ENCODE data around the gene RNF138. TPM values are rescaled to one million over a fixed set of nuclear protein-coding genes. Genes with fewer than 3 reads are reported as not detected.
"Not testable (repeated sequence)": the region's sequence is repeated elsewhere in the genome, so short reads cannot be mapped to it uniquely, and the experiment has no call there.

Gene RNF138
- total and polyA plus RNA-seq, 8 donors, result 24.7 to 57.9 (median 51.2) TPM

DNA sequence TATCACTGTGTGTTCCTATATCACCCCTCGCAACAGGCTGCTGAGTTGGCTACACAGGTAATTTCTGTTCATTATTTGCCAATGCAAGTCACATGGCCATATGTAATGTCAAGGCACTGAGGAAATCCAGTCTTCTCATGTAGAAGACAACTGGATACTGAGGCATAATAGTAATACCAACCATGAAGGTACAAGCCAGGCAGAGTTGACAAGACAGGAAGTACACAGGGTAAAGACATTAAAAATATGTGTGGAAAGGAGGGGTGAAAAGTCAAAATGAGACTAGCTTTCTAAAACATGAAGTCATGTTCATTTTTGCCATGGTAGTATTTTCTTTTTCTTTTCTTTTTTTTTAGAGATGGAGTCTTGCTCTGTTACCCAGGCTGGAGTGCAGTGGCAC is 17.5 kb upstream of the RNF138 start:
- Histone ChIP-seq H3K36me3 (no peaks in the 10 kb centered on the region), H3K27me3 (no peaks in the 10 kb centered on the region), H3K4me3 (no peak overlapping the region), H3K27ac (no peak overlapping the region), H3K4me1 (no peaks in the 10 kb centered on the region), H3K9me3 (no peaks in the 10 kb centered on the region)
- intact Hi-C loops (cut with DNase I), result no loop called here
- TF ChIP-seq, protein P1, sequence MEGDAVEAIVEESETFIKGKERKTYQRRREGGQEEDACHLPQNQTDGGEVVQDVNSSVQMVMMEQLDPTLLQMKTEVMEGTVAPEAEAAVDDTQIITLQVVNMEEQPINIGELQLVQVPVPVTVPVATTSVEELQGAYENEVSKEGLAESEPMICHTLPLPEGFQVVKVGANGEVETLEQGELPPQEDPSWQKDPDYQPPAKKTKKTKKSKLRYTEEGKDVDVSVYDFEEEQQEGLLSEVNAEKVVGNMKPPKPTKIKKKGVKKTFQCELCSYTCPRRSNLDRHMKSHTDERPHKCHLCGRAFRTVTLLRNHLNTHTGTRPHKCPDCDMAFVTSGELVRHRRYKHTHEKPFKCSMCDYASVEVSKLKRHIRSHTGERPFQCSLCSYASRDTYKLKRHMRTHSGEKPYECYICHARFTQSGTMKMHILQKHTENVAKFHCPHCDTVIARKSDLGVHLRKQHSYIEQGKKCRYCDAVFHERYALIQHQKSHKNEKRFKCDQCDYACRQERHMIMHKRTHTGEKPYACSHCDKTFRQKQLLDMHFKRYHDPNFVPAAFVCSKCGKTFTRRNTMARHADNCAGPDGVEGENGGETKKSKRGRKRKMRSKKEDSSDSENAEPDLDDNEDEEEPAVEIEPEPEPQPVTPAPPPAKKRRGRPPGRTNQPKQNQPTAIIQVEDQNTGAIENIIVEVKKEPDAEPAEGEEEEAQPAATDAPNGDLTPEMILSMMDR (IDR thresholded peaks at IDR 0.05), result no peak
- ATAC-seq (no peak), DNase-seq (no peak)

DNA sequence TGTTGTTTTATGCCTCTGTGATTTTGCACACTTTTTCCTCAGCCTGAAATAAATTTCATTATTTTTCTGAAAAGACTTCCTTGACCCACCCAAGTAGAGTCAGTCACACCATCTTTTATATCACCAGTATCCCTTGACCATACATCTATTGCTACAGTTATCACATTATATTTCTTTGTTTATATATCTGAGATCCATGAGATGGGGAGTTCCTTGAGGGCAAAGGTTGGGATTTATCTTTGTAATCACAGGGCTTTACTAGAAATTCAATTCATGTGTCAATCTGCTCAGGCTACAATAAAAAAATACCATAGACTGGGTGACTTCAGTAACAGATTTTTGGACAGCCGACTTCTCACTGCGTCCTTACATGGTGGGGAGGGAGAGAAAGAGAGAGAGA is 12.8 kb upstream of the RNF138 start:
- Histone ChIP-seq H3K4me3 (no peak overlapping the region), H3K4me1 (peaks cover 0 to 5% of the 10 kb centered on the region in 2 donors), H3K27ac (no peak overlapping the region), H3K9me3 (no peaks in the 10 kb centered on the region), H3K36me3 (no peaks in the 10 kb centered on the region), H3K27me3 (no peaks in the 10 kb centered on the region)
- DNase-seq (no peak), ATAC-seq (no peak)
- intact Hi-C loops (cut with DNase I), result no loop called here
- TF ChIP-seq, protein P1 (IDR thresholded peaks at IDR 0.05), result no peak

DNA sequence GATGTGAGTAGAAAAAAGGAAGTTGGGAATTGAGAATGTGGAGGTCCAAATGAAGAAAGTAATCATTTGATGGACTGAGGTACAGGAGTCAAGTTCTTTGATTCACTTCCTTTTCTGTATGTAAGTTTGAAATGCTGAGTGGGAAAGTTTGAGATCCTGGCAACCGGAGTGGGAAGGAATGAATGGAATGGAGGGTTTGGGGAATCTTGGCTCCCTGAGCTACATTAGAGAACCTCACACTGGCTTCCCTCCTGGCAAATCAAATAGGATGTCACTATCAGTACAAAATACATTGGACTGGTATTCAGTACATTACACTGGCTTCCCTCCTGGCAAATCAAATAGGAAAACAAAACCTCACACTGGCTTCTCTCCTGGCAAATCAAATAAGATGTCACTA is 9.8 kb upstream of the RNF138 start:
- Histone ChIP-seq H3K36me3 (no peaks in the 10 kb centered on the region), H3K9me3 (no peaks in the 10 kb centered on the region), H3K4me3 (no peak overlapping the region), H3K4me1 (peaks cover 9 to 34% of the 10 kb centered on the region in 2 donors), H3K27me3 (no peaks in the 10 kb centered on the region), H3K27ac (no peak overlapping the region)
- TF ChIP-seq, protein P1 (IDR thresholded peaks at IDR 0.05), result no peak
- intact Hi-C loops (cut with DNase I), result no loop called here
- ATAC-seq, result no peak
- no peak for DNase-seq

DNA sequence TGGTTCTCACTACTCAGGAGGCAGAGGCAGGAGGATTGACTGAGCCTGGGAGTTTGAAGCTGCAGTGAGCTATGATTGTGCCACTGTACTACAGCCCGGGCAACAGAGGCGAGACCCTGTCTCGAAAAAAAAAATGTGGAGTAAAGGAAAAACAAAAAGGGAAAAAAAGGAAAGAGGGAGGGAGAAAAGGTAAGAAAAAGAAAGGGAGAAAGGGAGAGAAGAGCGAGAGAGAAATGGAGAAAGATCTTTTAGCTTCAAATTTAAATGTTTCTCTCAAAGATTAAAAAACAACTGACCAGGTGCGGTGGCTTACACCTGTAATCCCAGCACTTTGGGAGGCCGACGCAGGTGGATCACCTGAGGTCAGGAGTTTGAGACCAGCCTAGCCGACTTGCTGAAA is 7.9 kb upstream of the RNF138 start:
- ATAC-seq (no peak), DNase-seq (no peak)
- H3K4me1 ChIP-seq, result peaks cover 9 to 41% of the 10 kb centered on the region in 2 donors
- no peak overlapping the region for H3K4me3 ChIP-seq
- H3K9me3 ChIP-seq, result no peaks in the 10 kb centered on the region
- H3K36me3 ChIP-seq, result no peaks in the 10 kb centered on the region
- no peaks in the 10 kb centered on the region for H3K27me3 ChIP-seq
- TF ChIP-seq, protein P1 (IDR thresholded peaks at IDR 0.05), result no peak
- peak overlapping the region in 1 of 2 donors; percentile 93 for H3K27ac ChIP-seq
- intact Hi-C loops (cut with DNase I), result no loop called here

DNA sequence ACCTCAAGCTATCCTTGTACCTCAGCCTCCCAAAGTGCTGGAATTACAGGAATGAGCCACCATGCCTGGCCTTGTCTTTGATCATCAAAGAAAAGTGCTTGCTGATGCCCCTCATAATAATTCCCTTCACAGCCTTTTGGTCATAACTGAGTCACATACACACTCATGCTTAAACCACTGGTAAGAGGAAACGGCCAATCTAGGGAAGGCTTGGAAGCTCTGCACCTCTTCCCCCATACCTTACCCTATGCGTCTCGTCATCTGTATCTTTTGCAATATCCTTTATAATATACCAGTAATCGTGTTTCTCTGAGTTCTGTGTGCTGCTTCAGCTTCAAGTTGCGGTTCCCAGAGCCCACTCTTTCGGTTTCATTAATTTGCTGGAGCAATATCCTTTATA is 4.8 kb upstream of the RNF138 start:
- Histone ChIP-seq H3K4me1 (peaks cover 9 to 49% of the 10 kb centered on the region in 2 donors), H3K27ac (peak overlapping the region in 1 of 2 donors; percentile 93), H3K27me3 (no peaks in the 10 kb centered on the region), H3K9me3 (no peaks in the 10 kb centered on the region), H3K36me3 (no peaks in the 10 kb centered on the region), H3K4me3 (no peak overlapping the region)
- ATAC-seq (no peak), DNase-seq (no peak)
- TF ChIP-seq, protein P1 (IDR thresholded peaks at IDR 0.05), result no peak
- intact Hi-C loops (cut with DNase I), result no loop called here

DNA sequence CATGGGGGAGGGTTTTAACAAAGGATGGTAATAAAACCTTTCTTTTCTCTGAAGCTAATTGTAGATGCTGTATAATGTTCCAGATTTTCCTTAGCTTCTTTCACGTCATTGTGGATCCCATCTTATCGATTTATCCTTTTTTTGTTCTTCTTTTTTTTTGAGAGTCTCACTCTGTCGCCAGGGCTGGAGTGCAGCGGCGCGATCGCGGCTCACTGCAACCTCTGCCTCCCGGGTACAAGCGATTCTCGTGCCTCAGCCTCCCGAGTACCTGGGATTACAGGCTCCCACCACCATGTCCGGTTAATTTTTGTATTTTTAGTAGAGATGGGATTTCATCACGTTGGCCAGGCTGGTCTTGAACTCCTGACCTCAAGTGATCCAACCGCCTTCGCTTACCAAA is 843 bp upstream of the RNF138 start:
- H3K27me3 ChIP-seq; ATAC-seq; H3K27ac ChIP-seq; H3K9me3 ChIP-seq; intact Hi-C loops (cut with DNase I); DNase-seq; H3K36me3 ChIP-seq: not testable (repeated sequence)
- Histone ChIP-seq H3K4me3 (peak overlapping the region in 1 of 2 donors; percentile 98), H3K4me1 (peaks cover 0 to 47% of the 10 kb centered on the region in 2 donors)
